Skin of body (tissue), 2 donors: ENCODE data around the gene HOXC6. TPM values are rescaled to one million over a fixed set of nuclear protein-coding genes. Genes with fewer than 3 reads are reported as not detected.

ENCODE experiments used
- DNase-seq: peaks from one replicate; lab custom pipeline; 2025; lab: John Stamatoyannopoulos, UW
- total RNA-seq: library from RNA; depleted of rRNA; stranded (reverse); fragments of >200 nt; gene quantifications from one replicate; pipeline ENCODE4 v1.2.3, GENCODE V29; 2014

The HOXC6 gene
- total RNA-seq, 1 donor from 2014 or later: 6.0 TPM

- no peak for DNase-seq
Measured at GRCh38 chr12:54012631-54013409, 15.4 kb upstream of the HOXC6 start.

GRCh38 chr12:54014377-54015017 lies 13.7 kb upstream of the HOXC6 start:
- no peak for DNase-seq

- no peak for DNase-seq
Measured at GRCh38 chr12:54015018-54015931, 13.0 kb upstream of the HOXC6 start.

GRCh38 chr12:54016051-54016450 lies 12.2 kb upstream of the HOXC6 start:
- DNase-seq: no peak

GRCh38 chr12:54016478-54016964 lies 11.7 kb upstream of the HOXC6 start:
- DNase-seq: peak; percentile 94

GRCh38 chr12:54017027-54017788 lies 11.0 kb upstream of the HOXC6 start:
- no peak for DNase-seq

GRCh38 chr12:54017878-54018467 lies 10.3 kb upstream of the HOXC6 start:
- peak; percentile 97 for DNase-seq

GRCh38 chr12:54018468-54018984 lies 9.7 kb upstream of the HOXC6 start:
- DNase-seq: no peak

GRCh38 chr12:54019091-54019811 lies 9.0 kb upstream of the HOXC6 start:
- no peak for DNase-seq

- DNase-seq: no peak
Measured at GRCh38 chr12:54019924-54020590, 8.2 kb upstream of the HOXC6 start.

- no peak for DNase-seq
Measured at GRCh38 chr12:54020591-54021405, 7.4 kb upstream of the HOXC6 start.

GRCh38 chr12:54021432-54022013 lies 6.7 kb upstream of the HOXC6 start:
- DNase-seq: no peak

GRCh38 chr12:54022960-54023884 lies 5.0 kb upstream of the HOXC6 start:
- DNase-seq: no peak

GRCh38 chr12:54024127-54024526 lies 4.1 kb upstream of the HOXC6 start:
- no peak for DNase-seq

- no peak for DNase-seq
Measured at GRCh38 chr12:54024581-54025305, 3.5 kb upstream of the HOXC6 start.
